ENCODE data around the gene ALDH5A1. TPM values are rescaled to one million over a fixed set of nuclear protein-coding genes. Genes with fewer than 3 reads are reported as not detected.
A peak's percentile ranks its signal among the peaks of the same experiment; 100 is the strongest.

ALDH5A1 gene
- total and polyA plus RNA-seq, 2 donors (not counting 1 experiment from before 2014, with no cell fraction given) = 5.7 to 26.3 TPM

GRCh38 chr6:24583463-24584381 is 89.0 kb downstream of the ALDH5A1 start:
- no peak overlapping the region for H3K27ac Mint-ChIP-seq
- H3K9me3 Mint-ChIP-seq (ENCODE audit: insufficient read depth) = no peaks in the 10 kb centered on the region
- peaks cover 4% of the 10 kb centered on the region for H3K4me1 Mint-ChIP-seq
- no peak overlapping the region for H3K4me3 Mint-ChIP-seq
- H3K27me3 Mint-ChIP-seq = peaks cover 12% of the 10 kb centered on the region
- Histone ChIP-seq H2AFZ (ENCODE audit: insufficient read depth, low read depth, low read length, poor library complexity, severe bottlenecking) (peak overlapping the region; percentile 43), H3K4me3 (ENCODE audit: control extremely low read depth in 1 of 5, extremely low read depth in 1 of 5, insufficient read depth in 1 of 5, low read depth in 2 of 5, low read length in 4 of 5) (no peak overlapping the region), H3K4me2 (replicated peaks; ENCODE audit: low read depth, low read length, poor library complexity, severe bottlenecking) (peak overlapping the region; percentile 10), H4K20me1 (ENCODE audit: control insufficient read depth, insufficient read depth, low read length, poor library complexity, severe bottlenecking) (no peaks in the 10 kb centered on the region), H3K27ac (ENCODE audit: low read length in 2 of 2) (no peak overlapping the region), H3K9ac (ENCODE audit: low read length) (peak overlapping the region; percentile 15), H3K36me3 (replicated peaks in 1 of 2; ENCODE audit: control extremely low read depth in 1 of 2, control insufficient read depth in 1 of 2, extremely low read depth in 1 of 2, insufficient read depth in 2 of 2, low read length in 1 of 2) (no peaks in the 10 kb centered on the region), H3K9me3 (ENCODE audit: control extremely low read depth in 1 of 3, control insufficient read depth in 2 of 3, insufficient read depth in 1 of 3, low read length in 2 of 3) (no peaks in the 10 kb centered on the region), H3K4me1 (ENCODE audit: control insufficient read depth in 2 of 2, insufficient read depth in 2 of 2, low read length in 2 of 2) (peaks cover 3 to 5% of the 10 kb centered on the region in 2 donors), H3K79me2 (ENCODE audit: control insufficient read depth, insufficient read depth, low read length) (no peaks in the 10 kb centered on the region), H3K27me3 (replicated peaks in 1 of 4; ENCODE audit: control extremely low read depth in 1 of 4, control insufficient read depth in 3 of 4, insufficient read depth in 4 of 4, low read length in 3 of 4) (no peaks in the 10 kb centered on the region)
- ATAC-seq (ENCODE audit: low read depth) (peak; percentile 74), DNase-seq (peak; percentile 81)
- WGBS (ENCODE audit: insufficient coverage) = 81% methylated on average over 2 of the region's 15 CpGs
- intact Hi-C loops (cut with micrococcal nuclease) = loop anchor here (1.0 to 5.0 kb wide), 4 partner anchors 64 to 153 kb away; partner anchors contain the start of genes ACOT13 and KIAA0319
- ChIA-PET POLR2A (no interaction called here), CTCF (interaction anchor here (0.6 to 10.1 kb wide), 29 partner anchors 8 to 487 kb away, joined by 3 to 156 read pairs (median 4); partner anchors contain the start of genes ACOT13, ALDH5A1 and TDP2)
- no peak for TF ChIP-seq EZH2 (IDR thresholded peaks at IDR 0.05; ENCODE audit: borderline replicate concordance, insufficient read depth, low read depth, low read length, poor library complexity, severe bottlenecking)
- peak; percentile 99 for TF ChIP-seq CTCF (IDR thresholded peaks at IDR 0.05)

- Histone ChIP-seq H3K79me2 (ENCODE audit: control insufficient read depth, insufficient read depth, low read length) (no peaks in the 10 kb centered on the region), H3K36me3 (replicated peaks in 1 of 2; ENCODE audit: control extremely low read depth in 1 of 2, control insufficient read depth in 1 of 2, extremely low read depth in 1 of 2, insufficient read depth in 2 of 2, low read length in 1 of 2) (no peaks in the 10 kb centered on the region), H4K20me1 (ENCODE audit: control insufficient read depth, insufficient read depth, low read length, poor library complexity, severe bottlenecking) (no peaks in the 10 kb centered on the region), H3K9me3 (ENCODE audit: control extremely low read depth in 1 of 3, control insufficient read depth in 2 of 3, insufficient read depth in 1 of 3, low read length in 2 of 3) (no peaks in the 10 kb centered on the region), H3K27ac (ENCODE audit: low read length in 2 of 2) (no peak overlapping the region), H3K9ac (ENCODE audit: low read length) (no peak overlapping the region), H3K4me1 (ENCODE audit: control insufficient read depth in 2 of 2, insufficient read depth in 2 of 2, low read length in 2 of 2) (peaks cover 3 to 5% of the 10 kb centered on the region in 2 donors), H3K4me2 (replicated peaks; ENCODE audit: low read depth, low read length, poor library complexity, severe bottlenecking) (no peak overlapping the region), H3K27me3 (replicated peaks in 1 of 4; ENCODE audit: control extremely low read depth in 1 of 4, control insufficient read depth in 3 of 4, insufficient read depth in 4 of 4, low read length in 3 of 4) (no peaks in the 10 kb centered on the region), H2AFZ (ENCODE audit: insufficient read depth, low read depth, low read length, poor library complexity, severe bottlenecking) (no peak overlapping the region), H3K4me3 (ENCODE audit: control extremely low read depth in 1 of 5, extremely low read depth in 1 of 5, insufficient read depth in 1 of 5, low read depth in 2 of 5, low read length in 4 of 5) (no peak overlapping the region)
- ChIA-PET CTCF (interaction anchor here (0.6 to 10.1 kb wide), 28 partner anchors 9 to 1018 kb away, joined by 3 to 156 read pairs (median 4); partner anchors contain the start of genes ACOT13, ALDH5A1 and TDP2), POLR2A (no interaction called here)
- ATAC-seq (ENCODE audit: low read depth) = no peak
- intact Hi-C loops (cut with micrococcal nuclease) = loop anchor here (5.0 kb wide), 1 partner anchor 63 kb away; the partner anchor contains the start of gene KIAA0319
- Mint-ChIP-seq H3K9me3 (ENCODE audit: insufficient read depth) (no peaks in the 10 kb centered on the region), H3K4me3 (no peak overlapping the region), H3K4me1 (peaks cover 4% of the 10 kb centered on the region), H3K27me3 (peaks cover 12% of the 10 kb centered on the region), H3K27ac (no peak overlapping the region)
- no peak for DNase-seq
- TF ChIP-seq EZH2 (IDR thresholded peaks at IDR 0.05; ENCODE audit: borderline replicate concordance, insufficient read depth, low read depth, low read length, poor library complexity, severe bottlenecking) = no peak
- no peak for TF ChIP-seq CTCF (IDR thresholded peaks at IDR 0.05)
- 100% methylated on average over 1 of the region's 2 CpGs for WGBS (ENCODE audit: insufficient coverage)
These were observed 89.6 kb downstream of the ALDH5A1 start for GRCh38 chr6:24584382-24584720.

All from B cell (primary cell).